CD8-positive, alpha-beta memory T cell (primary cell): Measurements from ENCODE around the gene KDM7A. TPM values are rescaled to one million over a fixed set of nuclear protein-coding genes. Genes with fewer than 3 reads are reported as not detected.

Source experiments
- CTCF ChIA-PET: fragments of 350-600 bp; sonication (Branson Sonifier 250); formaldehyde crosslinking; loops from one replicate; lab custom pipeline; 2021; ENCODE audit warnings: antibody characterized with exemption; lab: Charles Lee
- POLR2A ChIA-PET: fragments of 350-600 bp; sonication (Branson Sonifier 250); formaldehyde crosslinking; loops from one replicate; lab custom pipeline; 2021; ENCODE audit warnings: antibody characterized with exemption; lab: Charles Lee
- DNase-seq, 5 donors: peaks; one replicate each; pipeline versions ENCODE4 v3.0.0 to v3.0.0-alpha.2; 2020 to 2022; ENCODE audit warnings: mixed read lengths in 1 of 5
- H3K27ac ChIP-seq: one replicate; pipeline ENCODE4 v1.7.0; 2013; ENCODE audit warnings: low read depth, mild to moderate bottlenecking, low read length, moderate library complexity
- H3K27me3 ChIP-seq: 2 replicates; pipeline ENCODE4 v1.7.0; 2013; ENCODE audit warnings: low read length, mild to moderate bottlenecking; ENCODE audit not compliant: insufficient read depth, poor library complexity, severe bottlenecking
- H3K36me3 ChIP-seq: 2 replicates; pipeline ENCODE4 v1.7.0; 2013; ENCODE audit warnings: mild to moderate bottlenecking, low read length, moderate library complexity; ENCODE audit not compliant: insufficient read depth
- H3K4me1 ChIP-seq: 2 replicates; pipeline ENCODE4 v1.7.0; 2013; ENCODE audit warnings: mild to moderate bottlenecking, low read length, moderate library complexity; ENCODE audit not compliant: insufficient read depth
- H3K4me3 ChIP-seq: 2 replicates; pipeline ENCODE4 v1.7.0; 2013; ENCODE audit warnings: mild to moderate bottlenecking, low read length
- H3K9me3 ChIP-seq: 2 replicates; pipeline ENCODE4 v1.7.0; 2013; ENCODE audit warnings: mild to moderate bottlenecking, low read length
- H3K27ac Mint-ChIP-seq, 8 donors: one replicate each; pipeline ENCODE4 v1.8.0; 2020 to 2021; ENCODE audit warnings: mixed read lengths in 8 of 8, mild to moderate bottlenecking in 6 of 8, inconsistent platforms in 3 of 8, moderate library complexity in 3 of 8
- H3K27me3 Mint-ChIP-seq, 2 donors: one replicate each; pipeline ENCODE4 v1.8.0; 2020 to 2021; ENCODE audit warnings: mixed read lengths in 2 of 2, mild to moderate bottlenecking in 1 of 2, moderate library complexity in 1 of 2
- H3K36me3 Mint-ChIP-seq, 3 donors: one replicate each; pipeline ENCODE4 v1.8.0; 2020 to 2021; ENCODE audit warnings: mixed read lengths in 3 of 3, inconsistent platforms in 1 of 3, mild to moderate bottlenecking in 1 of 3
- H3K4me1 Mint-ChIP-seq, 3 donors: one replicate each; pipeline ENCODE4 v1.8.0; 2020 to 2021; ENCODE audit warnings: mixed read lengths in 3 of 3, inconsistent platforms in 1 of 3, mild to moderate bottlenecking in 1 of 3
- H3K4me3 Mint-ChIP-seq, 7 donors: one replicate each; pipeline ENCODE4 v1.8.0; 2020 to 2021; ENCODE audit warnings: mixed read lengths in 7 of 7, mild to moderate bottlenecking in 6 of 7, moderate library complexity in 4 of 7, inconsistent platforms in 2 of 7
- H3K9me3 Mint-ChIP-seq, 5 donors: one replicate each; pipeline ENCODE4 v1.8.0; 2020 to 2022; ENCODE audit warnings: mixed read lengths in 5 of 5, mild to moderate bottlenecking in 3 of 5, moderate library complexity in 2 of 5, inconsistent platforms in 1 of 5
- polyA plus RNA-seq: library from polyadenylated mRNA; unstranded; fragments of 300-500 nt; fragmentation: Illumina TruSeq; gene quantifications from one replicate; pipeline ENCODE4 v1.2.3, GENCODE V29; 2021
- total RNA-seq, 2 experiments: library from RNA; stranded (reverse); gene quantifications; one replicate each; pipeline ENCODE4 v1.2.3, GENCODE V29; 2021

The KDM7A gene
- total and polyA plus RNA-seq, 3 experiments from 2014 or later = 3.5 to 8.5 (median 8.2) TPM

- H3K4me3 Mint-ChIP-seq = no peak overlapping the region
Observed at GRCh38 chr7:140050100-140050499, 126.7 kb downstream of the KDM7A start.

GRCh38 chr7:140049339-140050024 is 127.3 kb downstream of the KDM7A start:
- POLR2A ChIA-PET = no interaction called here
- H3K27me3 Mint-ChIP-seq = peaks cover 0 to 5% of the 10 kb centered on the region in 2 donors
- H3K27ac Mint-ChIP-seq = peak overlapping the region in 7 of 8 donors; percentile 15 to 88 (median 51)
- Histone ChIP-seq H3K9me3 (no peaks in the 10 kb centered on the region), H3K27ac (no peak overlapping the region), H3K27me3 (no peaks in the 10 kb centered on the region), H3K36me3 (peaks cover 4% of the 10 kb centered on the region), H3K4me1 (no peaks in the 10 kb centered on the region), H3K4me3 (no peak overlapping the region)
- peaks cover 24 to 46% (median 39%) of the 10 kb centered on the region in 3 donors for H3K4me1 Mint-ChIP-seq
- no peak overlapping the region for H3K4me3 Mint-ChIP-seq
- DNase-seq = no peak
- no peaks in the 10 kb centered on the region for H3K9me3 Mint-ChIP-seq
- peaks cover 7 to 77% (median 26%) of the 10 kb centered on the region in 3 donors for H3K36me3 Mint-ChIP-seq
- CTCF ChIA-PET = no interaction called here

More at GRCh38 chr7:140050100-140050499, 126.7 kb downstream of the KDM7A start:
- no peaks in the 10 kb centered on the region for H3K27me3 ChIP-seq
- no peaks in the 10 kb centered on the region for H3K9me3 ChIP-seq
- POLR2A ChIA-PET = no interaction called here
- H3K27me3 Mint-ChIP-seq = peaks cover 0 to 5% of the 10 kb centered on the region in 2 donors
- no peaks in the 10 kb centered on the region for H3K9me3 Mint-ChIP-seq
- CTCF ChIA-PET = no interaction called here
- H3K4me1 Mint-ChIP-seq = peaks cover 30 to 52% (median 45%) of the 10 kb centered on the region in 3 donors
- H3K4me3 ChIP-seq = no peak overlapping the region
- H3K27ac Mint-ChIP-seq = peak overlapping the region in 4 of 8 donors; percentile 19 to 88 (median 39)
- DNase-seq = no peak
- peaks cover 4% of the 10 kb centered on the region for H3K36me3 ChIP-seq
- H3K4me1 ChIP-seq = no peaks in the 10 kb centered on the region
- peaks cover 7 to 75% (median 24%) of the 10 kb centered on the region in 3 donors for H3K36me3 Mint-ChIP-seq
- H3K27ac ChIP-seq = no peak overlapping the region

- Mint-ChIP-seq H3K36me3 (peaks cover 7 to 78% (median 29%) of the 10 kb centered on the region in 3 donors), H3K4me3 (no peak overlapping the region), H3K9me3 (no peaks in the 10 kb centered on the region), H3K4me1 (peaks cover 18 to 41% (median 34%) of the 10 kb centered on the region in 3 donors), H3K27ac (peak overlapping the region in 6 of 8 donors; percentile 15 to 80 (median 50)), H3K27me3 (peaks cover 0 to 5% of the 10 kb centered on the region in 2 donors)
- no peak overlapping the region for H3K27ac ChIP-seq
- DNase-seq = no peak
- H3K4me1 ChIP-seq = no peaks in the 10 kb centered on the region
- peaks cover 4% of the 10 kb centered on the region for H3K36me3 ChIP-seq
- CTCF ChIA-PET = no interaction called here
- H3K4me3 ChIP-seq = no peak overlapping the region
- POLR2A ChIA-PET = no interaction called here
- H3K9me3 ChIP-seq = no peaks in the 10 kb centered on the region
- no peaks in the 10 kb centered on the region for H3K27me3 ChIP-seq
Observed at GRCh38 chr7:140048989-140049338, 127.8 kb downstream of the KDM7A start.

- Histone ChIP-seq H3K9me3 (no peaks in the 10 kb centered on the region), H3K27ac (no peak overlapping the region), H3K4me3 (no peak overlapping the region), H3K36me3 (peaks cover 2% of the 10 kb centered on the region), H3K27me3 (no peaks in the 10 kb centered on the region), H3K4me1 (no peaks in the 10 kb centered on the region)
- Mint-ChIP-seq H3K4me3 (no peak overlapping the region), H3K9me3 (no peaks in the 10 kb centered on the region), H3K27ac (peak overlapping the region in 4 of 8 donors; percentile 14 to 73 (median 48)), H3K27me3 (peaks cover 0 to 5% of the 10 kb centered on the region in 2 donors), H3K4me1 (peaks cover 12 to 32% (median 25%) of the 10 kb centered on the region in 3 donors), H3K36me3 (peaks cover 7 to 76% (median 32%) of the 10 kb centered on the region in 3 donors)
- ChIA-PET POLR2A (no interaction called here), CTCF (no interaction called here)
- DNase-seq = no peak
Observed at GRCh38 chr7:140048138-140048537, 128.6 kb downstream of the KDM7A start.

GRCh38 chr7:140047197-140047596 is 129.6 kb downstream of the KDM7A start:
- peaks cover 10 to 28% (median 18%) of the 10 kb centered on the region in 3 donors for H3K4me1 Mint-ChIP-seq
- no peaks in the 10 kb centered on the region for H3K9me3 ChIP-seq
- POLR2A ChIA-PET = no interaction called here
- no peaks in the 10 kb centered on the region for H3K9me3 Mint-ChIP-seq
- no peak overlapping the region for H3K4me3 ChIP-seq
- H3K36me3 ChIP-seq = no peaks in the 10 kb centered on the region
- no peak overlapping the region for H3K4me3 Mint-ChIP-seq
- H3K27ac Mint-ChIP-seq = peak overlapping the region in 1 of 8 donors; percentile 59
- CTCF ChIA-PET = no interaction called here
- DNase-seq = no peak
- no peaks in the 10 kb centered on the region for H3K4me1 ChIP-seq
- no peak overlapping the region for H3K27ac ChIP-seq
- H3K27me3 ChIP-seq = no peaks in the 10 kb centered on the region
- H3K36me3 Mint-ChIP-seq = peaks cover 5 to 80% (median 27%) of the 10 kb centered on the region in 3 donors
- H3K27me3 Mint-ChIP-seq = peaks cover 0 to 5% of the 10 kb centered on the region in 2 donors

- Mint-ChIP-seq H3K36me3 (peaks cover 8 to 84% (median 33%) of the 10 kb centered on the region in 3 donors), H3K4me3 (no peak overlapping the region), H3K27me3 (peaks cover 0 to 5% of the 10 kb centered on the region in 2 donors), H3K4me1 (peaks cover 10 to 22% (median 20%) of the 10 kb centered on the region in 3 donors), H3K27ac (peak overlapping the region in 2 of 8 donors; percentile 9 to 79), H3K9me3 (no peaks in the 10 kb centered on the region)
- peaks cover 10% of the 10 kb centered on the region for H3K36me3 ChIP-seq
- H3K27me3 ChIP-seq = no peaks in the 10 kb centered on the region
- ChIA-PET CTCF (no interaction called here), POLR2A (no interaction called here)
- no peaks in the 10 kb centered on the region for H3K4me1 ChIP-seq
- H3K4me3 ChIP-seq = no peak overlapping the region
- no peaks in the 10 kb centered on the region for H3K9me3 ChIP-seq
- no peak for DNase-seq
- H3K27ac ChIP-seq = no peak overlapping the region
Observed at GRCh38 chr7:140045697-140046096, 131.1 kb downstream of the KDM7A start.

GRCh38 chr7:140044251-140044650 is 132.5 kb downstream of the KDM7A start:
- H3K27ac Mint-ChIP-seq = peak overlapping the region in 1 of 8 donors; percentile 54
- Histone ChIP-seq H3K4me1 (no peaks in the 10 kb centered on the region), H3K4me3 (no peak overlapping the region), H3K27ac (no peak overlapping the region), H3K9me3 (no peaks in the 10 kb centered on the region), H3K27me3 (no peaks in the 10 kb centered on the region), H3K36me3 (peaks cover 17% of the 10 kb centered on the region)
- POLR2A ChIA-PET = no interaction called here
- peaks cover 0 to 5% of the 10 kb centered on the region in 2 donors for H3K27me3 Mint-ChIP-seq
- no peak for DNase-seq
- no peaks in the 10 kb centered on the region for H3K9me3 Mint-ChIP-seq
- H3K4me1 Mint-ChIP-seq = peaks cover 8 to 13% (median 9%) of the 10 kb centered on the region in 3 donors
- CTCF ChIA-PET = no interaction called here
- no peak overlapping the region for H3K4me3 Mint-ChIP-seq
- H3K36me3 Mint-ChIP-seq = peaks cover 10 to 89% (median 34%) of the 10 kb centered on the region in 3 donors

GRCh38 chr7:140042386-140042670 is 134.5 kb downstream of the KDM7A start:
- Mint-ChIP-seq H3K4me1 (peaks cover 13 to 20% (median 13%) of the 10 kb centered on the region in 3 donors), H3K4me3 (no peak overlapping the region), H3K27ac (peak overlapping the region in 1 of 8 donors; percentile 47), H3K9me3 (no peaks in the 10 kb centered on the region), H3K36me3 (peaks cover 12 to 95% (median 40%) of the 10 kb centered on the region in 3 donors), H3K27me3 (no peaks in the 10 kb centered on the region)
- ChIA-PET CTCF (no interaction called here), POLR2A (no interaction called here)
- Histone ChIP-seq H3K9me3 (no peaks in the 10 kb centered on the region), H3K4me3 (no peak overlapping the region), H3K27me3 (no peaks in the 10 kb centered on the region), H3K36me3 (peaks cover 24% of the 10 kb centered on the region), H3K4me1 (no peaks in the 10 kb centered on the region), H3K27ac (no peak overlapping the region)
- no peak for DNase-seq
